AG04449 (cell line): ENCODE data around the gene ITGA11.
A peak's percentile ranks its signal among the peaks of the same experiment; 100 is the strongest.
"Not testable (repeated sequence)": the region's sequence is repeated elsewhere in the genome, so short reads cannot be mapped to it uniquely, and the experiment has no call there.

Experiments
- CTCF ChIA-PET: fragments of 350-600 bp; formaldehyde crosslinking; extraction: SDS; loops from one replicate; lab custom pipeline; 2021; ENCODE audit warnings: antibody characterized with exemption; lab: Yijun Ruan, JAX
- POLR2A ChIA-PET: fragments of 400-600, 350-600 bp; formaldehyde crosslinking; extraction: SDS; loops from one replicate; lab custom pipeline; 2020; ENCODE audit warnings: antibody characterized with exemption, inconsistent platforms; lab: Yijun Ruan, JAX
- DNase-seq: peaks from one replicate; pipeline ENCODE4 v3.0.0-alpha.2; 2010; ENCODE audit warnings: low read depth, low spot score
- H3K4me3 ChIP-seq: 2 replicates; pipeline ENCODE4 v1.5.1; 2011; ENCODE audit warnings: low read depth, mild to moderate bottlenecking, control low read depth, low read length
- TF ChIP-seq, protein P1 (sequence below): IDR thresholded peaks from one replicate; pipeline ENCODE4 v1.5.1; 2011; ENCODE audit warnings: mild to moderate bottlenecking, moderate library complexity, low read length, control low read depth, inconsistent platforms; ENCODE audit not compliant: insufficient read depth; ENCODE audit errors: missing control alignments

ITGA11 gene

DNA sequence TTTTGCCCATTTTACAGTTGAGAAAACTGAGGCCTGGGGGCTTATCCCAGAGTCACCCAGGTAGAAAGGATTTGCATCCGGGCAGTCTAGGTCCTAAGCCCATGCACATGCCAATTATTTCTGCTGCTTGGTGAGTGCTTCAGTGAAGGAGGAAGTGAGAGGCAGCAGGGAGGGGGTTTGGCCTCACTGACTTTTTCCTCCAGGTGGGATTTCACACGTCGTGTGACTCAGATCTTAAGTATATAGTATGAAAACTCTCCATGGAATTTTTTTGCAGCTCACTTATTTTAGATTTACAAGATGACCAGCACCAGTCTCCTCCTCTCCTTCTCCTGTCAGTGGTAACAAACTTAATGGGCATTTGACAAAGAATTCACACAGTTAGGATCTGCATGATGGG, 4.6 kb downstream of the ITGA11 start:
- peak overlapping the region; percentile 15; the same call in 1 of the 2 replicates for H3K4me3 ChIP-seq
- TF ChIP-seq, protein P1, sequence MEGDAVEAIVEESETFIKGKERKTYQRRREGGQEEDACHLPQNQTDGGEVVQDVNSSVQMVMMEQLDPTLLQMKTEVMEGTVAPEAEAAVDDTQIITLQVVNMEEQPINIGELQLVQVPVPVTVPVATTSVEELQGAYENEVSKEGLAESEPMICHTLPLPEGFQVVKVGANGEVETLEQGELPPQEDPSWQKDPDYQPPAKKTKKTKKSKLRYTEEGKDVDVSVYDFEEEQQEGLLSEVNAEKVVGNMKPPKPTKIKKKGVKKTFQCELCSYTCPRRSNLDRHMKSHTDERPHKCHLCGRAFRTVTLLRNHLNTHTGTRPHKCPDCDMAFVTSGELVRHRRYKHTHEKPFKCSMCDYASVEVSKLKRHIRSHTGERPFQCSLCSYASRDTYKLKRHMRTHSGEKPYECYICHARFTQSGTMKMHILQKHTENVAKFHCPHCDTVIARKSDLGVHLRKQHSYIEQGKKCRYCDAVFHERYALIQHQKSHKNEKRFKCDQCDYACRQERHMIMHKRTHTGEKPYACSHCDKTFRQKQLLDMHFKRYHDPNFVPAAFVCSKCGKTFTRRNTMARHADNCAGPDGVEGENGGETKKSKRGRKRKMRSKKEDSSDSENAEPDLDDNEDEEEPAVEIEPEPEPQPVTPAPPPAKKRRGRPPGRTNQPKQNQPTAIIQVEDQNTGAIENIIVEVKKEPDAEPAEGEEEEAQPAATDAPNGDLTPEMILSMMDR, result no peak
- POLR2A ChIA-PET, result interaction anchor here (1.2 to 1.5 kb wide), 5 partner anchors 53 to 123 kb away, joined by 3 to 6 read pairs (median 4); no protein-coding TSS in a partner anchor
- CTCF ChIA-PET, result interaction anchor here (1.0 to 9.6 kb wide), 4 partner anchors 10 to 127 kb away, joined by 3 to 78 read pairs (median 6); no protein-coding TSS in a partner anchor
- DNase-seq, result no peak

- no peak overlapping the region; the same call in 1 of the 2 replicates for H3K4me3 ChIP-seq
- TF ChIP-seq, protein P1, result no peak
- POLR2A ChIA-PET, result interaction anchor here (0.8 to 1.5 kb wide), 4 partner anchors 15 to 124 kb away, joined by 3 to 6 read pairs (median 3); no protein-coding TSS in a partner anchor
- no peak for DNase-seq
- CTCF ChIA-PET, result interaction anchor here (0.7 to 9.6 kb wide), 6 partner anchors 42 to 248 kb away, joined by 3 to 78 read pairs (median 4); no protein-coding TSS in a partner anchor
Observed at GRCh38 chr15:68426116-68426515, 5.8 kb downstream of the ITGA11 start.

DNA sequence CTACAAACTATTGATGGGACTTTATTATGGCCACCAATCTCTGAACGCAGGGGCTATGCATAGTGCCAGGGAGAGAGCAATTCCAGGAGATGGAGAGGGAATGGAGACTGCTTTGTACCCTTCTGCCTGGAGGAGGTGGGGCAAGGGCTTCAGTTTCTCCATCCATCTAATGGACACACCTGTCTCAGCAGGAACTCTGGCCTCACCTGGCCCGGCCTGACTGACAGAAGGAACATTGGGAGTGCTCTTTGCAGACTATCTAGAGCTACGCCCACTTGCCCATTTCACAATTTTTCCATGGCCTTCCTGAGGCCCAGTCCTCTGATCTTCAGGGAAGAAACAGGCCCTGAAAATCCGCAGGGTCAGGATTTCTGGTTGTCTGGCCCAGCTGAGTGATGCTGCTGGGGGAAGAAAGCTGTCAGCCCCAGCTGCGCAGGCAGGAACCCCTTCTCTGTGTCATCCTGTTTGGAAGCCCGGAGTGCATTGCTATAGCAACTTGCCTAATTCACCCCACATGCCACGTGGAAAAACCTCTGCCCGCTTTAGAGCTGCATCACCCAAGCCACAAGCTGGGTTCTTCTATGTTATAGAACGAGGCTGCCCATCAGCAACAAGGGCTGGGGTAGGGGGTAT, 6.4 kb downstream of the ITGA11 start:
- ChIA-PET POLR2A (interaction anchor here (0.8 to 1.5 kb wide), 3 partner anchors 16 to 125 kb away, joined by 3 to 6 read pairs (median 3); no protein-coding TSS in a partner anchor), CTCF (interaction anchor here (1.1 to 9.6 kb wide), 2 partner anchors 124 to 248 kb away, joined by 4 to 78 read pairs; no protein-coding TSS in a partner anchor)
- no peak overlapping the region; the same call in 1 of the 2 replicates for H3K4me3 ChIP-seq
- TF ChIP-seq, protein P1, result no peak
- no peak for DNase-seq

GRCh38 chr15:68424754-68425390, 7.1 kb downstream of the ITGA11 start:
- ChIA-PET CTCF (interaction anchor here (1.1 to 9.6 kb wide), 2 partner anchors 125 to 249 kb away, joined by 4 to 78 read pairs; no protein-coding TSS in a partner anchor), POLR2A (no interaction called here)
- DNase-seq, result no peak
- H3K4me3 ChIP-seq, result no peak overlapping the region
- TF ChIP-seq, protein P1, result no peak

- H3K4me3 ChIP-seq, result no peak overlapping the region
- CTCF ChIA-PET, result interaction anchor here (0.6 to 1.5 kb wide), 5 partner anchors 126 to 153 kb away, joined by 3 to 5 read pairs (median 3); no protein-coding TSS in a partner anchor
- no peak for DNase-seq
- TF ChIP-seq, protein P1, result no peak
- POLR2A ChIA-PET, result no interaction called here
Observed at GRCh38 chr15:68423359-68424296, 8.3 kb downstream of the ITGA11 start.

GRCh38 chr15:68422403-68423145, 9.4 kb downstream of the ITGA11 start:
- CTCF ChIA-PET, result interaction anchor here (1.2 to 1.5 kb wide), 4 partner anchors 123 to 154 kb away, joined by 3 to 5 read pairs (median 3); no protein-coding TSS in a partner anchor
- not testable (repeated sequence) for DNase-seq, H3K4me3 ChIP-seq
- POLR2A ChIA-PET, result interaction anchor here (1.2 to 1.5 kb wide), 2 partner anchors 9 kb away, joined by 3 to 5 read pairs; partner anchors contain the start of gene ITGA11
